Testis (tissue), 2 donors: Measurements from ENCODE around the gene SLX9.

ENCODE experiments used
- CTCF ChIP-seq, 3 experiments: fragments of 450-650 bp in 2 of 3; fragments of 200-600 bp in 1 of 3; sonication (generic) in 1 of 3; IDR thresholded peaks; one replicate each; pipeline ENCODE4 v1.5.1; 2016 to 2019; ENCODE audit warnings: antibody characterized with exemption in 3 of 3, mild to moderate bottlenecking in 2 of 3, moderate library complexity in 1 of 3
- POLR2A ChIP-seq: fragments of 450-650 bp; IDR thresholded peaks from one replicate; pipeline ENCODE4 v1.6.1; 2017; ENCODE audit warnings: antibody characterized with exemption, mild to moderate bottlenecking, moderate library complexity

GRCh38 chr21:44999972-45000636 lies 60.3 kb downstream of the SLX9 start:
- TF ChIP-seq CTCF (IDR thresholded peaks at IDR 0.05): no peak
- no peak for TF ChIP-seq POLR2A
